NOMO-1 (cell line): Measurements from ENCODE around the gene NLK.
A peak's percentile ranks its signal among the peaks of the same experiment; 100 is the strongest.
"Not testable (repeated sequence)": the region's sequence is repeated elsewhere in the genome, so short reads cannot be mapped to it uniquely, and the experiment has no call there.

Source experiments
- DNase-seq, 2 experiments: peaks; one replicate each; lab custom pipeline; 2025; ENCODE audit not compliant: unreplicated experiment in 2 of 2; lab: John Stamatoyannopoulos, UW

Gene NLK

GRCh38 chr17:28042657-28042720, at the start of gene NLK:
TSS of gene NLK (plus strand) at chr17:28042677. CDS start at chr17:28042874, 197 bp downstream.
- DNase-seq, result no peak

- no peak for DNase-seq
Observed at GRCh38 chr17:27993161-27993695, 49.2 kb upstream of the NLK start.

GRCh38 chr17:27993723-27994310, 48.7 kb upstream of the NLK start:
- DNase-seq, result peak; percentile 6 to 26

- no peak for DNase-seq
Observed at GRCh38 chr17:27994586-27994985, 47.9 kb upstream of the NLK start.

GRCh38 chr17:27995554-27995953, 46.9 kb upstream of the NLK start:
- DNase-seq, result no peak

- no peak for DNase-seq
Observed at GRCh38 chr17:27996202-27997043, 46.1 kb upstream of the NLK start.

- DNase-seq, result no peak
Observed at GRCh38 chr17:27997044-27997401, 45.5 kb upstream of the NLK start.

- DNase-seq, result no peak
Observed at GRCh38 chr17:27997522-27997921, 45.0 kb upstream of the NLK start.

- DNase-seq, result no peak
Observed at GRCh38 chr17:28001149-28001548, 41.3 kb upstream of the NLK start.

- DNase-seq, result no peak
Observed at GRCh38 chr17:28004344-28004743, 38.1 kb upstream of the NLK start.

GRCh38 chr17:28007925-28008324, 34.6 kb upstream of the NLK start:
- not testable (repeated sequence) for DNase-seq

- peak in 1 of 2 experiments; percentile 23 for DNase-seq
Observed at GRCh38 chr17:28008513-28008912, 34.0 kb upstream of the NLK start.

GRCh38 chr17:28010406-28010805, 32.1 kb upstream of the NLK start:
- no peak for DNase-seq

GRCh38 chr17:28018439-28019070, 23.9 kb upstream of the NLK start:
- DNase-seq, result no peak

GRCh38 chr17:28020515-28020914, 22.0 kb upstream of the NLK start:
- DNase-seq, result no peak

- no peak for DNase-seq
Observed at GRCh38 chr17:28029044-28029443, 13.4 kb upstream of the NLK start.

GRCh38 chr17:28030386-28030785, 12.1 kb upstream of the NLK start:
- no peak for DNase-seq

GRCh38 chr17:28031174-28031573, 11.3 kb upstream of the NLK start:
- no peak for DNase-seq

- DNase-seq, result no peak
Observed at GRCh38 chr17:28033972-28034714, 8.3 kb upstream of the NLK start.

- DNase-seq, result not testable (repeated sequence)
Observed at GRCh38 chr17:28035452-28035851, 7.0 kb upstream of the NLK start.

- DNase-seq, result not testable (repeated sequence)
Observed at GRCh38 chr17:28035884-28036283, 6.6 kb upstream of the NLK start.

GRCh38 chr17:28038802-28039201, 3.7 kb upstream of the NLK start:
- no peak for DNase-seq
